Loucy (cell line): ENCODE measurements around the gene CYB5D1.
A peak's percentile ranks its signal among the peaks of the same experiment; 100 is the strongest.

Experiments used
- H2AFZ ChIP-seq: fragments of 200-600 bp; sonication (generic); 2 replicates; pipeline ENCODE4 v1.6.0; 2016; ENCODE audit warnings: antibody characterized with exemption, mild to moderate bottlenecking, low read length, moderate library complexity
- H3F3A ChIP-seq: fragments of 200-600 bp; 2 replicates; pipeline ENCODE4 v1.6.0; 2016; ENCODE audit warnings: antibody characterized with exemption, low read depth, mild to moderate bottlenecking
- H3K27me3 ChIP-seq: fragments of 200-600 bp; sonication (generic); 2 replicates; pipeline ENCODE4 v1.6.1; 2014; ENCODE audit warnings: low read length, mild to moderate bottlenecking; ENCODE audit not compliant: insufficient read depth, poor library complexity, severe bottlenecking
- H3K36me3 ChIP-seq: fragments of 200-600 bp; sonication (generic); 2 replicates; pipeline ENCODE4 v1.6.1; 2016; ENCODE audit warnings: low read length; ENCODE audit not compliant: insufficient read depth
- H3K4me1 ChIP-seq: fragments of 200-600 bp; sonication (generic); 2 replicates; pipeline ENCODE4 v1.5.1; 2014; ENCODE audit warnings: low read length, mild to moderate bottlenecking; ENCODE audit not compliant: insufficient read depth, poor library complexity, severe bottlenecking
- H3K4me2 ChIP-seq: fragments of 200-600 bp; sonication (generic); 2 replicates; pipeline ENCODE4 v1.6.0; 2014; ENCODE audit warnings: antibody characterized with exemption, low read length, low read depth, mild to moderate bottlenecking; ENCODE audit not compliant: poor library complexity, severe bottlenecking
- H3K4me3 ChIP-seq: fragments of 200-600 bp; sonication (generic); 2 replicates; pipeline ENCODE4 v1.5.1; 2014; ENCODE audit warnings: low read length, mild to moderate bottlenecking, mixed read lengths; ENCODE audit not compliant: poor library complexity, severe bottlenecking
- H3K79me2 ChIP-seq: fragments of 200-600 bp; sonication (generic); 2 replicates; pipeline ENCODE4 v1.6.1; 2014; ENCODE audit warnings: low read length; ENCODE audit not compliant: insufficient read depth
- H3K9ac ChIP-seq: fragments of 200-600 bp; sonication (generic); 2 replicates; pipeline ENCODE4 v1.6.0; 2014; ENCODE audit warnings: mild to moderate bottlenecking, low read depth, low read length, moderate library complexity; ENCODE audit not compliant: poor library complexity, severe bottlenecking
- H3K9me2 ChIP-seq: fragments of 200-600 bp; sonication (generic); replicated peaks from 2 replicates; pipeline ENCODE4 v1.6.1; 2016; ENCODE audit warnings: low read depth, low read length, mixed read lengths
- H3K9me3 ChIP-seq: fragments of 200-600 bp; sonication (generic); 2 replicates; pipeline ENCODE4 v1.6.1; 2014; ENCODE audit warnings: mild to moderate bottlenecking, antibody characterized with exemption, low read length, low read depth; ENCODE audit not compliant: insufficient read depth
- H4K20me1 ChIP-seq: fragments of 200-600 bp; sonication (generic); 2 replicates; pipeline ENCODE4 v1.6.0; 2014; ENCODE audit warnings: antibody characterized with exemption, low read length, mild to moderate bottlenecking; ENCODE audit not compliant: insufficient read depth, poor library complexity, severe bottlenecking
- EZH2phosphoT487 ChIP-seq: fragments of 200-600 bp; IDR thresholded peaks from 2 replicates; pipeline ENCODE4 v1.6.1; 2018; ENCODE audit warnings: antibody characterized with exemption, mild to moderate bottlenecking, moderate library complexity, borderline replicate concordance
- TF ChIP-seq, protein P1 (sequence below): fragments of 200-600 bp; sonication (generic); conservative IDR thresholded peaks from 2 replicates; pipeline ENCODE4 v1.5.1; 2014; ENCODE audit warnings: mild to moderate bottlenecking, antibody characterized with exemption, low read length

The CYB5D1 gene

DNA sequence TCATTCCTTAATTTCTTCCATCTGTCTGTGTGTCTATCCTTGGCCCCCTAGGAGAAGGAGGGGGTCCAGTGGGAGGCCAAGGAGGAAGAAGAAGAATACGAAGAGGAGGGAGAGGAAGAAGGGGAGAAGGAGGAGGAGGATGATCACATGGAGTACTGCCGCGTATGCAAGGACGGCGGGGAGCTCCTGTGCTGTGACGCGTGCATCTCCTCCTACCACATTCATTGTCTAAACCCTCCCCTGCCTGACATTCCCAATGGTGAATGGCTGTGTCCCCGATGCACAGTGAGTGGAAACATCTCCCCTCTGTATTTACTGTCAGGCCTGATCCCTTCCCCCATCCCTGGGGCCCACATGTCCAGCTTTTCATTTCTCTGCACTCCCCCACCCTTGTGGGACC is 37.1 kb downstream of the CYB5D1 start:
- Histone ChIP-seq H3K4me1 (no peaks in the 10 kb centered on the region), H3K36me3 (peaks cover 88% of the 10 kb centered on the region), H3K27me3 (no peaks in the 10 kb centered on the region), H3K9ac (no peak overlapping the region), H3K4me2 (no peak overlapping the region), H3K9me3 (no peaks in the 10 kb centered on the region), H3K79me2 (peaks cover 29% of the 10 kb centered on the region), H2AFZ (no peak overlapping the region), H3K4me3 (no peak overlapping the region), H3F3A (no peaks in the 10 kb centered on the region), H3K9me2 (no peaks in the 10 kb centered on the region), H4K20me1 (peaks cover 18% of the 10 kb centered on the region)
- no peak for TF ChIP-seq EZH2phosphoT487
- TF ChIP-seq, protein P1, sequence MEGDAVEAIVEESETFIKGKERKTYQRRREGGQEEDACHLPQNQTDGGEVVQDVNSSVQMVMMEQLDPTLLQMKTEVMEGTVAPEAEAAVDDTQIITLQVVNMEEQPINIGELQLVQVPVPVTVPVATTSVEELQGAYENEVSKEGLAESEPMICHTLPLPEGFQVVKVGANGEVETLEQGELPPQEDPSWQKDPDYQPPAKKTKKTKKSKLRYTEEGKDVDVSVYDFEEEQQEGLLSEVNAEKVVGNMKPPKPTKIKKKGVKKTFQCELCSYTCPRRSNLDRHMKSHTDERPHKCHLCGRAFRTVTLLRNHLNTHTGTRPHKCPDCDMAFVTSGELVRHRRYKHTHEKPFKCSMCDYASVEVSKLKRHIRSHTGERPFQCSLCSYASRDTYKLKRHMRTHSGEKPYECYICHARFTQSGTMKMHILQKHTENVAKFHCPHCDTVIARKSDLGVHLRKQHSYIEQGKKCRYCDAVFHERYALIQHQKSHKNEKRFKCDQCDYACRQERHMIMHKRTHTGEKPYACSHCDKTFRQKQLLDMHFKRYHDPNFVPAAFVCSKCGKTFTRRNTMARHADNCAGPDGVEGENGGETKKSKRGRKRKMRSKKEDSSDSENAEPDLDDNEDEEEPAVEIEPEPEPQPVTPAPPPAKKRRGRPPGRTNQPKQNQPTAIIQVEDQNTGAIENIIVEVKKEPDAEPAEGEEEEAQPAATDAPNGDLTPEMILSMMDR, result no peak

DNA sequence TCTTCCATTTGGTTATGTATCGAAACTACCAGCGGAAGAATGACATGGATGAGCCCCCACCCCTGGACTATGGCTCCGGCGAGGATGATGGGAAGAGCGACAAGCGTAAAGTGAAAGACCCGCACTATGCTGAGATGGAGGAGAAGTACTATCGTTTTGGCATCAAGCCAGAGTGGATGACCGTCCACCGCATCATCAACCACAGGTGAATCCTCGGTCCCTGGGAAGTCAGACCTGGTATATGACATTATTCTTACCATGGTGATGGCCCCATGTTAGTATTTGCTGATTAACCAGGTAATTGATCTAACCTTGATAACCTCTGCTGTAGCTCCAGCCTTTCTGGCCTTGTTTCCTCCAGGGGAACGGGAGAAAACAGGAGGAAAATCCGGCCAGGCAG is 39.3 kb downstream of the CYB5D1 start:
- Histone ChIP-seq H3F3A (no peaks in the 10 kb centered on the region), H4K20me1 (peaks cover 7% of the 10 kb centered on the region), H3K4me3 (no peak overlapping the region), H3K36me3 (peaks cover 86% of the 10 kb centered on the region), H3K4me2 (no peak overlapping the region), H2AFZ (no peak overlapping the region), H3K4me1 (no peaks in the 10 kb centered on the region), H3K27me3 (no peaks in the 10 kb centered on the region), H3K9me2 (no peaks in the 10 kb centered on the region), H3K9me3 (no peaks in the 10 kb centered on the region), H3K9ac (no peak overlapping the region), H3K79me2 (peaks cover 8% of the 10 kb centered on the region; the same call in 1 of the 2 replicates)
- TF ChIP-seq, protein P1, result no peak
- TF ChIP-seq EZH2phosphoT487, result no peak

DNA sequence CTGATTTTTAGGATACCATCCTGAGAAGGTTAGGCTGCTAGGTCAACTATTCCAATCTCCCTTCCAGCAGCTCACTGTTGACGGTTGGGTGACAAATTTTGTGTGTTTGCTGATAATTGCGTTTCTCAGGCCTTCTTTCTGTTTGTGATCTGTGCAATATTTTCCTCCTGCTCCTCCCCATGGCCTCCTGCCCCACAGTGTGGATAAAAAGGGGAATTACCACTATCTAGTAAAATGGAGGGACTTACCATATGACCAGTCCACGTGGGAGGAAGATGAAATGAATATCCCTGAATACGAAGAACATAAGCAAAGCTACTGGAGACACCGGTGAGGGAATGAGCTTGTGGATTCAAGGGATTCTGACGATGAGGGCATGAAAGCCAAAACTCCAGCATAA is 40.0 kb downstream of the CYB5D1 start:
- no peaks in the 10 kb centered on the region for H3K9me3 ChIP-seq
- H4K20me1 ChIP-seq, result peaks cover 7% of the 10 kb centered on the region
- no peak overlapping the region for H3K4me3 ChIP-seq
- H3K4me2 ChIP-seq, result no peak overlapping the region
- H3K9me2 ChIP-seq, result no peaks in the 10 kb centered on the region
- no peak for TF ChIP-seq EZH2phosphoT487
- TF ChIP-seq, protein P1, result peak; percentile 59
- peaks cover 7% of the 10 kb centered on the region; the same call in 1 of the 2 replicates for H3K79me2 ChIP-seq
- no peak overlapping the region for H3K9ac ChIP-seq
- H2AFZ ChIP-seq, result no peak overlapping the region
- H3K27me3 ChIP-seq, result no peaks in the 10 kb centered on the region
- H3K4me1 ChIP-seq, result no peaks in the 10 kb centered on the region
- H3K36me3 ChIP-seq, result peaks cover 90% of the 10 kb centered on the region
- no peaks in the 10 kb centered on the region for H3F3A ChIP-seq
